Measurements from ENCODE around the gene KLRC3.

GRCh38 chr12:10398168-10398567, 22.2 kb downstream of the KLRC3 start:
- TF ChIP-seq FOXM1 (IDR thresholded peaks at IDR 0.05; ENCODE audit: borderline replicate concordance) = no peak
- TF ChIP-seq SP1 (IDR thresholded peaks at IDR 0.05) = no peak
- TF ChIP-seq L3MBTL2 (conservative IDR thresholded peaks at IDR 0.05) = no peak
- TF ChIP-seq TARDBP (IDR thresholded peaks at IDR 0.05) = no peak
- no peak for TF ChIP-seq FOXA1 (IDR thresholded peaks at IDR 0.05)
- no peak for TF ChIP-seq SUZ12 (IDR thresholded peaks at IDR 0.05)
- TF ChIP-seq ARNT (IDR thresholded peaks at IDR 0.05) = no peak
- TF ChIP-seq NFRKB (IDR thresholded peaks at IDR 0.05) = no peak
- TF ChIP-seq BHLHE40 (IDR thresholded peaks at IDR 0.05; ENCODE audit: borderline replicate concordance) = no peak
- TF ChIP-seq ZNF384 (IDR thresholded peaks at IDR 0.05) = no peak
- no peak for TF ChIP-seq HDGF (IDR thresholded peaks at IDR 0.05; ENCODE audit: borderline replicate concordance)
- no peak for TF ChIP-seq FOXK2 (IDR thresholded peaks at IDR 0.05)
- TF ChIP-seq ELF4 (IDR thresholded peaks at IDR 0.05) = no peak
- TF ChIP-seq PKNOX1 (IDR thresholded peaks at IDR 0.05) = no peak

Measured in HEK293T (cell line).